PC-9 (cell line): ENCODE data around the gene CD36. TPM values are rescaled to one million over a fixed set of nuclear protein-coding genes. Genes with fewer than 3 reads are reported as not detected.

Experiments
- BruUV-seq: library from RNA; stranded (reverse); fragments of 400-500 nt; replicated peaks from 2 replicates; lab custom pipeline; 2021; lab: Mats Ljungman, UMichigan
- CTCF ChIA-PET: fragments of 300-600 bp; sonication (Branson Sonifier 250); formaldehyde crosslinking; loops from one replicate; lab custom pipeline; 2022; ENCODE audit warnings: antibody characterized with exemption; lab: Charles Lee
- POLR2A ChIA-PET: fragments of 300-600 bp; sonication (Branson Sonifier 250); formaldehyde crosslinking; loops from one replicate; lab custom pipeline; 2022; ENCODE audit warnings: antibody characterized with exemption; ENCODE audit not compliant: unreplicated experiment; lab: Charles Lee
- DNase-seq, 2 experiments: peaks; one replicate each; pipeline versions ENCODE4 v3.0.0 to v3.0.0-alpha.2; 2015 to 2022; ENCODE audit warnings: mixed read lengths in 1 of 2
- H2AFZ ChIP-seq: fragments of 200-600 bp; sonication (generic); 2 replicates; pipeline ENCODE4 v1.8.1; 2017; ENCODE audit warnings: antibody characterized with exemption
- H3F3A ChIP-seq: fragments of 200-600 bp; sonication (generic); 2 replicates; pipeline ENCODE4 v1.8.1; 2017; ENCODE audit warnings: antibody characterized with exemption, mild to moderate bottlenecking, low read depth; ENCODE audit not compliant: insufficient read depth
- H3K27ac ChIP-seq: fragments of 200-600 bp; sonication (generic); 2 replicates; pipeline ENCODE4 v1.6.1; 2016; ENCODE audit warnings: mixed run types
- H3K27me3 ChIP-seq: fragments of 200-600 bp; sonication (generic); 2 replicates; pipeline ENCODE4 v1.6.1; 2016; ENCODE audit warnings: low read depth, mixed run types; ENCODE audit not compliant: insufficient read depth
- H3K36me3 ChIP-seq: fragments of 200-600 bp; sonication (generic); 2 replicates; pipeline ENCODE4 v1.6.1; 2016; ENCODE audit warnings: low read depth, mixed run types
- H3K4me1 ChIP-seq: fragments of 200-600 bp; sonication (generic); replicated peaks from 2 replicates; pipeline ENCODE4 v1.6.1; 2016; ENCODE audit warnings: mixed run types; ENCODE audit not compliant: insufficient read depth
- H3K4me2 ChIP-seq: fragments of 200-600 bp; sonication (generic); 2 replicates; pipeline ENCODE4 v1.6.1; 2017; ENCODE audit warnings: mixed run types
- H3K4me3 ChIP-seq: fragments of 200-600 bp; sonication (generic); 2 replicates; pipeline ENCODE4 v1.6.1; 2016; ENCODE audit warnings: mixed run types
- H3K79me2 ChIP-seq: fragments of 200-600 bp; sonication (generic); 2 replicates; pipeline ENCODE4 v1.6.1; 2017; ENCODE audit warnings: low read depth, mixed run types
- H3K9me2 ChIP-seq: fragments of 200-600 bp; sonication (generic); 2 replicates; pipeline ENCODE4 v1.8.1; 2017; ENCODE audit warnings: mild to moderate bottlenecking; ENCODE audit not compliant: insufficient read depth
- H3K9me3 ChIP-seq: fragments of 200-600 bp; sonication (generic); 2 replicates; pipeline ENCODE4 v1.8.1; 2016; ENCODE audit warnings: low read depth; ENCODE audit not compliant: insufficient read depth
- H4K20me1 ChIP-seq: fragments of 200-600 bp; sonication (generic); 2 replicates; pipeline ENCODE4 v1.8.1; 2017; ENCODE audit not compliant: insufficient read depth
- CTCF ChIP-seq: fragments of 200-600 bp; sonication (generic); conservative IDR thresholded peaks from 2 replicates; pipeline ENCODE4 v1.6.1; 2017; ENCODE audit warnings: mixed run types, antibody characterized with exemption, mild to moderate bottlenecking, moderate library complexity
- EZH2 ChIP-seq: fragments of 200-600 bp; sonication (generic); IDR thresholded peaks from 2 replicates; pipeline ENCODE4 v1.8.0; 2017; ENCODE audit warnings: antibody characterized with exemption, low read depth
- intact Hi-C: fragments of 100-400 bp; cut with micrococcal nuclease; formaldehyde crosslinking; loops from one replicate; pipeline ENCODE4 v1.10.0; 2022; ENCODE audit not compliant: unreplicated experiment
- total RNA-seq: library from RNA; stranded (reverse); gene quantifications from 2 replicates; pipeline ENCODE4 v1.2.3, GENCODE V29; 2021

Gene CD36
- total RNA-seq, 1 experiment from 2014 or later = 0.28 TPM

GRCh38 chr7:80678707-80679106 lies 40.3 kb downstream of the CD36 start:
- Histone ChIP-seq H3K4me2 (no peak overlapping the region), H3K9me3 (0 out of 2 replicates have a peak, but pooled peaks cover 7% of the 10 kb centered on the region), H3K27me3 (no peaks in the 10 kb centered on the region), H4K20me1 (no peaks in the 10 kb centered on the region), H3K9me2 (no peaks in the 10 kb centered on the region), H3K36me3 (no peaks in the 10 kb centered on the region), H3K27ac (no peak overlapping the region), H3K79me2 (no peaks in the 10 kb centered on the region), H2AFZ (no peak overlapping the region), H3K4me1 (no peaks in the 10 kb centered on the region), H3F3A (peaks cover 5% of the 10 kb centered on the region; the same call in 1 of the 2 replicates), H3K4me3 (no peak overlapping the region)
- intact Hi-C loops = no loop called here
- no peak for DNase-seq
- no peak for TF ChIP-seq CTCF
- no peak for TF ChIP-seq EZH2
- ChIA-PET POLR2A (no interaction called here), CTCF (interaction anchor here (0.6 kb wide), 1 partner anchor 1352 kb away, joined by 3 read pairs; no protein-coding TSS in a partner anchor)
- BruUV-seq = no TSS peak

GRCh38 chr7:80679921-80680907 lies 41.8 kb downstream of the CD36 start:
- DNase-seq = no peak
- CTCF ChIA-PET = interaction anchor here (0.6 kb wide), 1 partner anchor 643 kb away, joined by 3 read pairs; no protein-coding TSS in a partner anchor

More at GRCh38 chr7:80679921-80680907, 41.8 kb downstream of the CD36 start:
- no peak overlapping the region for H3K4me3 ChIP-seq
- peaks cover 5% of the 10 kb centered on the region; the same call in 1 of the 2 replicates for H3F3A ChIP-seq
- H3K4me1 ChIP-seq = no peaks in the 10 kb centered on the region
- intact Hi-C loops = loop anchor here (5.0 kb wide), 1 partner anchor 618 kb away; no protein-coding TSS in a partner anchor
- TF ChIP-seq EZH2 = no peak
- no peak for TF ChIP-seq CTCF
- H2AFZ ChIP-seq = no peak overlapping the region
- H3K36me3 ChIP-seq = no peaks in the 10 kb centered on the region
- H3K27ac ChIP-seq = no peak overlapping the region
- no peaks in the 10 kb centered on the region for H4K20me1 ChIP-seq
- H3K79me2 ChIP-seq = no peaks in the 10 kb centered on the region
- no peaks in the 10 kb centered on the region for H3K27me3 ChIP-seq
- POLR2A ChIA-PET = no interaction called here
- 0 out of 2 replicates have a peak, but pooled peaks cover 7% of the 10 kb centered on the region for H3K9me3 ChIP-seq
- no TSS peak for BruUV-seq
- H3K4me2 ChIP-seq = no peak overlapping the region
- no peaks in the 10 kb centered on the region for H3K9me2 ChIP-seq
